SU-DHL-6 (cell line): Measurements from ENCODE around the gene NEUROD2.

Source experiments
- CTCF ChIP-seq: fragments of 200-600 bp; sonication (generic); IDR thresholded peaks from one replicate; pipeline ENCODE4 v1.5.1; 2017; ENCODE audit warnings: antibody characterized with exemption, mild to moderate bottlenecking, low read length, moderate library complexity; ENCODE audit not compliant: insufficient read depth, poor library complexity, severe bottlenecking
- EZH2phosphoT487 ChIP-seq: fragments of 200-600 bp; sonication (generic), shearing (Covaris generic); conservative IDR thresholded peaks from 2 replicates; pipeline ENCODE4 v1.6.1; 2018; ENCODE audit warnings: mild to moderate bottlenecking, antibody characterized with exemption, low read length, moderate library complexity, mixed read lengths

GRCh38 chr17:39604911-39605491, 2.7 kb downstream of the NEUROD2 start:
- no peak for TF ChIP-seq CTCF
- no peak for TF ChIP-seq EZH2phosphoT487
